ENCODE measurements around the gene PROM1.

DNA sequence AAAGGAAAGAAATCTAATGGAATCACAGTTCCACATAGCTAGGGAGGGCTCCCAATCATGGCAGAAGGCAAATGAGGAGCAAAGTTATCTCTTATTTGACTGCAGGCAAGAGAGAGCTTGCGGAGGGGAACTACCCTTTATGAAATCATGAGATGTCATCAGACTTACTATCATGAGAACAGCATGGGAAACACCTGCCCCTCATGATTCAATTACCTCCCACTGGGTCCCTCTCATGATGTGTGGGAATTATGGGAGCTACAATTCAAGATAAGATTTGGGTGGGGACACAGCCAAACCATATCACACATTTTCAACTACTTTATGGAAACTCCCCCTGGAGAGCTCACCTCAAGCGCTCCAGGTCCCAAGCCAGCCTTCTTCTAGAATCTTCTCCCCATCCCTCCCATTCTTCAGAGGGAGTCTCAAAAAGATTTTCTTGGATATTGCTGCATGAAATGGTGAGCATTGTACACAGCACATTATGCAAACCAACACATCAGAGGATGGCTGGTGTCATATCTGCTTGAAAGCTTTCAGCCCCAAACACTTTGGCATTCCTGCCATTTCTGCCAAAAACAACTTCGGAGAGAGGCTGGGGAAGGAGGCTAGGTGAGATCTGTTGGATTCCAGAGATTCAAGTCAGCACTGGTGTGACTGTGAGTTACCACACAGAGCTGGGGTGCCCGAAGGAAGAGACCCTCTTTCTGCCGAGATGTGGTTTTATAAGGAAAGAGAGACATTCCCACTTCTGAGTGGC, 152.2 kb downstream of the PROM1 start:
- TF ChIP-seq CTCF (IDR thresholded peaks at IDR 0.05), result no peak
- TF ChIP-seq POLR2A (IDR thresholded peaks at IDR 0.05), result no peak

All from body of pancreas (tissue), 4 donors.